SK-N-MC (cell line): Measurements from ENCODE around the gene HOXD8.

Source experiments
- DNase-seq: peaks from one replicate; pipeline ENCODE4 v3.0.0-alpha.2; 2011; ENCODE audit warnings: low read depth, low spot score
- H3K27ac ChIP-seq: fragments of 200-600 bp; sonication (generic); 2 replicates; pipeline ENCODE4 v1.5.1; 2016; ENCODE audit warnings: mixed run types
- H3K36me3 ChIP-seq: fragments of 200-600 bp; sonication (generic); 2 replicates; pipeline ENCODE4 v1.6.1; 2017; ENCODE audit warnings: antibody characterized with exemption, low read length, mixed read lengths; ENCODE audit not compliant: insufficient read depth
- H3K4me3 ChIP-seq: fragments of 200-600 bp; sonication (generic); 2 replicates; pipeline ENCODE4 v1.5.1; 2016
- H3K9ac ChIP-seq: fragments of 200-600 bp; sonication (generic); 2 replicates; pipeline ENCODE4 v1.8.0; 2017; ENCODE audit warnings: mixed run types, mixed read lengths; ENCODE audit not compliant: insufficient read length
- H3K9me3 ChIP-seq: fragments of 200-600 bp; sonication (generic); 2 replicates; pipeline ENCODE4 v1.6.1; 2017; ENCODE audit warnings: low read depth, mild to moderate bottlenecking, antibody characterized with exemption, low read length, moderate library complexity, mixed read lengths
- EZH2 ChIP-seq: fragments of 200-600 bp; sonication (generic); IDR thresholded peaks from one replicate; pipeline ENCODE4 v1.6.1; 2017; ENCODE audit warnings: antibody characterized with exemption
- FOXP2 ChIP-seq: optimal IDR thresholded peaks from 2 replicates; pipeline ENCODE3; 2011; ENCODE audit warnings: mild to moderate bottlenecking, moderate library complexity; ENCODE audit not compliant: insufficient read depth; ENCODE audit errors: extremely low read length, control extremely low read depth
- POLR2AphosphoS5 ChIP-seq: IDR thresholded peaks from 2 replicates; pipeline ENCODE4 v1.6.1; 2012; ENCODE audit warnings: mild to moderate bottlenecking, low read depth, low read length, borderline replicate concordance

HOXD8 gene

GRCh38 chr2:176155356-176156044 is 26.0 kb downstream of the HOXD8 start:
- H3K9ac ChIP-seq, result no peak overlapping the region
- H3K36me3 ChIP-seq, result peaks cover 12% of the 10 kb centered on the region; the same call in 1 of the 2 replicates
- H3K4me3 ChIP-seq, result no peak overlapping the region
- no peak for DNase-seq
- no peak for TF ChIP-seq FOXP2
- H3K27ac ChIP-seq, result peak overlapping the region; percentile 31; the same call in 1 of the 2 replicates
- H3K9me3 ChIP-seq, result no peaks in the 10 kb centered on the region

GRCh38 chr2:176156301-176156806 is 26.8 kb downstream of the HOXD8 start:
- Histone ChIP-seq H3K27ac (no peak overlapping the region), H3K36me3 (peaks cover 12% of the 10 kb centered on the region; the same call in 1 of the 2 replicates), H3K9ac (no peak overlapping the region), H3K4me3 (no peak overlapping the region), H3K9me3 (no peaks in the 10 kb centered on the region)
- TF ChIP-seq POLR2AphosphoS5 (no peak), FOXP2 (no peak), EZH2 (no peak)
- no peak for DNase-seq

GRCh38 chr2:176156807-176157498 is 27.4 kb downstream of the HOXD8 start, which contains the start of gene HOXD3:
Gene HOXD3 (plus strand): TSS chr2:176157307. CDS start chr2:176169115, 11,808 bp downstream.
- TF ChIP-seq EZH2 (no peak), FOXP2 (no peak), POLR2AphosphoS5 (no peak)
- Histone ChIP-seq H3K4me3 (peak within 1 kb of the TSS; percentile 82), H3K27ac (peak within 1 kb of the TSS; percentile 64; the same call in 1 of the 2 replicates), H3K9me3 (no peaks in the 10 kb centered on the region), H3K9ac (peak within 1 kb of the TSS; percentile 79), H3K36me3 (peaks cover 12% of the 10 kb centered on the region; the same call in 1 of the 2 replicates)
- no peak for DNase-seq

- Histone ChIP-seq H3K9me3 (no peaks in the 10 kb centered on the region), H3K27ac (peak overlapping the region; percentile 64; the same call in 1 of the 2 replicates), H3K9ac (peak overlapping the region; percentile 79), H3K36me3 (peaks cover 9% of the 10 kb centered on the region; the same call in 1 of the 2 replicates), H3K4me3 (peak overlapping the region; percentile 82)
- DNase-seq, result no peak
- TF ChIP-seq POLR2AphosphoS5 (peak; percentile 36; the same call in 1 of the 2 replicates), FOXP2 (no peak)
Observed at GRCh38 chr2:176157499-176158185, 28.1 kb downstream of the HOXD8 start.

- no peak for TF ChIP-seq POLR2AphosphoS5
- no peak for TF ChIP-seq FOXP2
- no peak for TF ChIP-seq EZH2
- Histone ChIP-seq H3K9ac (peak overlapping the region; percentile 79), H3K9me3 (no peaks in the 10 kb centered on the region), H3K4me3 (peak overlapping the region; percentile 82), H3K36me3 (peaks cover 7% of the 10 kb centered on the region; the same call in 1 of the 2 replicates), H3K27ac (peak overlapping the region; percentile 64; the same call in 1 of the 2 replicates)
- DNase-seq, result no peak
Observed at GRCh38 chr2:176158186-176158591, 28.7 kb downstream of the HOXD8 start.

- TF ChIP-seq EZH2, result no peak
- no peak for TF ChIP-seq FOXP2
- no peak for TF ChIP-seq POLR2AphosphoS5
- Histone ChIP-seq H3K4me3 (no peak overlapping the region), H3K36me3 (peaks cover 9% of the 10 kb centered on the region; the same call in 1 of the 2 replicates), H3K27ac (no peak overlapping the region), H3K9me3 (no peaks in the 10 kb centered on the region), H3K9ac (no peak overlapping the region)
- DNase-seq, result no peak
Observed at GRCh38 chr2:176158855-176159662, 29.6 kb downstream of the HOXD8 start.

GRCh38 chr2:176159663-176160250 is 30.3 kb downstream of the HOXD8 start:
- H3K27ac ChIP-seq, result no peak overlapping the region
- no peaks in the 10 kb centered on the region for H3K9me3 ChIP-seq
- peaks cover 8% of the 10 kb centered on the region; the same call in 1 of the 2 replicates for H3K36me3 ChIP-seq
- H3K4me3 ChIP-seq, result no peak overlapping the region
- no peak overlapping the region for H3K9ac ChIP-seq
- TF ChIP-seq POLR2AphosphoS5 (no peak), EZH2 (no peak), FOXP2 (no peak)
- no peak for DNase-seq
